Activated T-cell treated with anti-CD3 and anti-CD28 coated beads, Interleukin-2, amount 50 U/mL, for 24 hours (primary cell): ENCODE measurements around the gene NDUFA7.
"Not testable (repeated sequence)": the region's sequence is repeated elsewhere in the genome, so short reads cannot be mapped to it uniquely, and the experiment has no call there.

Experiments used
- DNase-seq: peaks from one replicate; pipeline ENCODE4 v3.0.0-alpha.2; 2020
- H3K27ac Mint-ChIP-seq: 2 replicates; pipeline ENCODE4 v1.8.0; 2020; ENCODE audit warnings: mild to moderate bottlenecking, mixed read lengths
- H3K27me3 Mint-ChIP-seq: 2 replicates; pipeline ENCODE4 v1.8.0; 2020; ENCODE audit warnings: mixed read lengths
- H3K36me3 Mint-ChIP-seq: 2 replicates; pipeline ENCODE4 v1.8.0; 2020; ENCODE audit warnings: low read depth, mixed read lengths
- H3K4me1 Mint-ChIP-seq: 2 replicates; pipeline ENCODE4 v1.8.0; 2020; ENCODE audit warnings: low read depth, mixed read lengths
- H3K4me3 Mint-ChIP-seq: 2 replicates; pipeline ENCODE4 v1.8.0; 2020; ENCODE audit warnings: mild to moderate bottlenecking, moderate library complexity, mixed read lengths
- H3K9me3 Mint-ChIP-seq: 2 replicates; pipeline ENCODE4 v1.8.0; 2020; ENCODE audit warnings: mixed read lengths

NDUFA7 gene

GRCh38 chr19:8276508-8276907 lies 44.7 kb downstream of the NDUFA7 start:
- not testable (repeated sequence) for H3K9me3 Mint-ChIP-seq

GRCh38 chr19:8269724-8270123 lies 51.5 kb downstream of the NDUFA7 start:
- Mint-ChIP-seq H3K9me3 (no peaks in the 10 kb centered on the region), H3K4me3 (peak overlapping the region; percentile 85), H3K27me3 (no peaks in the 10 kb centered on the region), H3K27ac (peak overlapping the region; percentile 94), H3K36me3 (no peaks in the 10 kb centered on the region), H3K4me1 (peaks cover 21% of the 10 kb centered on the region)
- DNase-seq = peak; percentile 16

More at GRCh38 chr19:8276508-8276907, 44.7 kb downstream of the NDUFA7 start:
- H3K27ac Mint-ChIP-seq, H3K4me1 Mint-ChIP-seq, DNase-seq, H3K4me3 Mint-ChIP-seq, H3K36me3 Mint-ChIP-seq, H3K27me3 Mint-ChIP-seq: not testable (repeated sequence)

GRCh38 chr19:8265872-8266271 lies 55.3 kb downstream of the NDUFA7 start:
- Mint-ChIP-seq H3K27me3 (no peaks in the 10 kb centered on the region), H3K4me3 (no peak overlapping the region), H3K36me3 (peaks cover 7% of the 10 kb centered on the region), H3K4me1 (peaks cover 20% of the 10 kb centered on the region), H3K27ac (no peak overlapping the region), H3K9me3 (no peaks in the 10 kb centered on the region)
- no peak for DNase-seq

- H3K9me3 Mint-ChIP-seq, DNase-seq, H3K27me3 Mint-ChIP-seq, H3K4me3 Mint-ChIP-seq, H3K27ac Mint-ChIP-seq: not testable (repeated sequence)
- peaks cover 17% of the 10 kb centered on the region for H3K4me1 Mint-ChIP-seq
- peaks cover 13% of the 10 kb centered on the region for H3K36me3 Mint-ChIP-seq
Measured at GRCh38 chr19:8264248-8264647, 56.9 kb downstream of the NDUFA7 start.

GRCh38 chr19:8262431-8262830 lies 58.7 kb downstream of the NDUFA7 start:
- DNase-seq = no peak
- Mint-ChIP-seq H3K4me3 (no peak overlapping the region), H3K27ac (no peak overlapping the region), H3K27me3 (no peaks in the 10 kb centered on the region), H3K36me3 (peaks cover 23% of the 10 kb centered on the region), H3K4me1 (peaks cover 9% of the 10 kb centered on the region), H3K9me3 (no peaks in the 10 kb centered on the region)

- H3K27me3 Mint-ChIP-seq = no peaks in the 10 kb centered on the region
- no peak for DNase-seq
- H3K4me1 Mint-ChIP-seq = peaks cover 11% of the 10 kb centered on the region
- no peaks in the 10 kb centered on the region for H3K9me3 Mint-ChIP-seq
- H3K27ac Mint-ChIP-seq = no peak overlapping the region
- H3K4me3 Mint-ChIP-seq = no peak overlapping the region
- H3K36me3 Mint-ChIP-seq = peaks cover 29% of the 10 kb centered on the region
Measured at GRCh38 chr19:8261881-8262280, 59.3 kb downstream of the NDUFA7 start.

GRCh38 chr19:8261347-8261746 lies 59.8 kb downstream of the NDUFA7 start:
- Mint-ChIP-seq H3K9me3 (no peaks in the 10 kb centered on the region), H3K4me1 (peaks cover 11% of the 10 kb centered on the region), H3K36me3 (peaks cover 31% of the 10 kb centered on the region), H3K27ac (no peak overlapping the region), H3K4me3 (no peak overlapping the region), H3K27me3 (no peaks in the 10 kb centered on the region)
- DNase-seq = no peak
